BJ (cell line): ENCODE results near the gene PTPRG. TPM values are rescaled to one million over a fixed set of nuclear protein-coding genes. Genes with fewer than 3 reads are reported as not detected.

Source experiments
- CTCF ChIA-PET: fragments of 350-600 bp; formaldehyde crosslinking; extraction: SDS; loops from one replicate; lab custom pipeline; 2021; ENCODE audit warnings: antibody characterized with exemption, inconsistent platforms; lab: Yijun Ruan, JAX
- POLR2A ChIA-PET: fragments of 300-600 bp; sonication (Branson Sonifier 250); formaldehyde crosslinking; extraction: SDS; loops from one replicate; lab custom pipeline; 2021; ENCODE audit warnings: antibody characterized with exemption; lab: Charles Lee
- DNase-seq: peaks from one replicate; pipeline ENCODE4 v3.0.0-alpha.2; 2011; ENCODE audit warnings: low read depth
- H3K27me3 ChIP-seq: 2 replicates; pipeline ENCODE4 v1.6.0; 2011; ENCODE audit warnings: low read length; ENCODE audit not compliant: control insufficient read depth, insufficient read depth
- H3K36me3 ChIP-seq: 2 replicates; pipeline ENCODE4 v1.5.1; 2011; ENCODE audit warnings: low read length; ENCODE audit not compliant: control insufficient read depth, insufficient read depth
- H3K4me3 ChIP-seq: 2 replicates; pipeline ENCODE4 v1.5.1; 2011; ENCODE audit warnings: low read depth, mild to moderate bottlenecking, control low read depth, low read length
- CTCF ChIP-seq: IDR thresholded peaks from 2 replicates; pipeline ENCODE4 v1.5.1; 2011; ENCODE audit warnings: low read depth, mild to moderate bottlenecking, control low read depth, inconsistent platforms, low read length, moderate library complexity; ENCODE audit not compliant: insufficient read depth
- polyA plus RNA-seq: library from polyadenylated mRNA; depleted of rRNA; stranded (reverse); fragments of >200 nt; gene quantifications from 2 replicates; pipeline ENCODE4 v1.2.3, GENCODE V29; 2011

The PTPRG gene
- polyA plus RNA-seq, 1 experiment = 20.8 TPM

- no peak overlapping the region for H3K4me3 ChIP-seq
- no peak for DNase-seq
- H3K27me3 ChIP-seq = no peaks in the 10 kb centered on the region
- ChIA-PET CTCF (no interaction called here), POLR2A (no interaction called here)
- no peak for TF ChIP-seq CTCF
- H3K36me3 ChIP-seq = no peaks in the 10 kb centered on the region
These were observed 495.3 kb downstream of the PTPRG start for GRCh38 chr3:62056658-62057057.

GRCh38 chr3:62057339-62058047 lies 496.1 kb downstream of the PTPRG start:
- TF ChIP-seq CTCF = no peak
- no peak for DNase-seq
- CTCF ChIA-PET = no interaction called here
- no peaks in the 10 kb centered on the region for H3K27me3 ChIP-seq
- POLR2A ChIA-PET = interaction anchor here (0.6 kb wide), 1 partner anchor 18 kb away, joined by 11 read pairs; no protein-coding TSS in a partner anchor
- no peaks in the 10 kb centered on the region for H3K36me3 ChIP-seq
- H3K4me3 ChIP-seq = no peak overlapping the region

- DNase-seq = peak; percentile 66
- H3K4me3 ChIP-seq = no peak overlapping the region
- POLR2A ChIA-PET = no interaction called here
- no peak for TF ChIP-seq CTCF
- H3K27me3 ChIP-seq = no peaks in the 10 kb centered on the region
- H3K36me3 ChIP-seq = no peaks in the 10 kb centered on the region
- CTCF ChIA-PET = interaction anchor here (0.6 to 1.2 kb wide), 3 partner anchors 12 to 28 kb away, joined by 3 read pairs; no protein-coding TSS in a partner anchor
These were observed 504.8 kb downstream of the PTPRG start for GRCh38 chr3:62065985-62066693.

GRCh38 chr3:62068337-62068736 lies 507.0 kb downstream of the PTPRG start:
- no peak overlapping the region for H3K4me3 ChIP-seq
- no peak for TF ChIP-seq CTCF
- H3K36me3 ChIP-seq = no peaks in the 10 kb centered on the region
- ChIA-PET CTCF (no interaction called here), POLR2A (no interaction called here)
- no peak for DNase-seq
- H3K27me3 ChIP-seq = no peaks in the 10 kb centered on the region

- no peak for TF ChIP-seq CTCF
- ChIA-PET CTCF (interaction anchor here (0.6 kb wide), 1 partner anchor 35 kb away, joined by 3 read pairs; no protein-coding TSS in a partner anchor), POLR2A (no interaction called here)
- Histone ChIP-seq H3K27me3 (no peaks in the 10 kb centered on the region), H3K36me3 (no peaks in the 10 kb centered on the region), H3K4me3 (no peak overlapping the region)
- no peak for DNase-seq
These were observed 509.5 kb downstream of the PTPRG start for GRCh38 chr3:62070891-62071290.
